HepG2 (cell line): ENCODE measurements around the gene SIGLEC1. TPM values are rescaled to one million over a fixed set of nuclear protein-coding genes. Genes with fewer than 3 reads are reported as not detected.

Source experiments
- ATAC-seq: fragments of 200-7000 bp; cut with Tn5 transposase; 3 replicates; pipeline ENCODE4 v1.9.1; 2020; ENCODE audit warnings: mild to moderate bottlenecking, moderate library complexity
- BruUV-seq: library from RNA; stranded (reverse); fragments of 400-500 nt; replicated peaks from 2 replicates; lab custom pipeline; 2021; lab: Mats Ljungman, UMichigan
- CTCF ChIA-PET: fragments of 300-600 bp; formaldehyde crosslinking; extraction: SDS; loops from one replicate; lab custom pipeline; 2021; ENCODE audit warnings: low total read pairs, inconsistent platforms, low intra/inter-chr PET ratio; lab: Yijun Ruan, JAX
- POLR2A ChIA-PET: fragments of 350-600 bp; sonication (Branson Sonifier 250); formaldehyde crosslinking; loops from one replicate; lab custom pipeline; 2020; ENCODE audit warnings: antibody characterized with exemption, inconsistent platforms; lab: Yijun Ruan, JAX
- DNase-seq: peaks from one replicate; pipeline ENCODE4 v3.0.0-alpha.2; 2015; ENCODE audit warnings: low spot score
- FAIRE-seq: peaks from 3 replicates; lab custom pipeline; 2011; peaks lifted over from hg19 to GRCh38; lab: Jason Lieb, UNC
- H2AFZ ChIP-seq: one replicate; pipeline ENCODE4 v1.6.1; 2011; ENCODE audit warnings: low read length, inconsistent platforms
- H3K27ac ChIP-seq: fragments of 300-600 bp; 3 replicates; pipeline ENCODE4 v1.8.0; 2011; ENCODE audit warnings: mixed run types, mild to moderate bottlenecking, mixed read lengths, low read length, inconsistent platforms; ENCODE audit not compliant: insufficient read depth; ENCODE audit errors: extremely low read length
- H3K27me3 ChIP-seq, 2 experiments: fragments of 200-600 bp in 1 of 2; 2 replicates in 1 of 2; 3 replicates in 1 of 2; pipeline versions ENCODE4 v1.6.0 to v1.8.0; 2011; ENCODE audit warnings: low read length in 2 of 2, mild to moderate bottlenecking in 2 of 2, moderate library complexity in 2 of 2, inconsistent platforms in 1 of 2; ENCODE audit not compliant: insufficient read depth in 2 of 2, control insufficient read depth in 1 of 2
- H3K36me3 ChIP-seq, 2 experiments: fragments of 200-600 bp in 1 of 2; replicated peaks in 1 of 2; 2 replicates in 1 of 2; 3 replicates in 1 of 2; pipeline versions ENCODE4 v1.5.1 to v1.8.0; 2011; ENCODE audit warnings: low read length in 2 of 2, inconsistent platforms in 1 of 2; ENCODE audit not compliant: insufficient read depth in 2 of 2, control insufficient read depth in 1 of 2
- H3K4me1 ChIP-seq: 2 replicates; pipeline ENCODE4 v1.5.1; 2012; ENCODE audit warnings: low read length, inconsistent platforms; ENCODE audit not compliant: insufficient read depth
- H3K4me2 ChIP-seq: 2 replicates; pipeline ENCODE4 v1.6.0; 2011; ENCODE audit warnings: low read depth, low read length, inconsistent platforms
- H3K4me3 ChIP-seq, 3 experiments: fragments of 200-600 bp in 1 of 3; sonication (generic), shearing (Covaris generic) in 1 of 3; replicated peaks in 1 of 3; 2 replicates each; pipeline ENCODE4 v1.5.1; 2011 to 2016; ENCODE audit warnings: low read length in 3 of 3, inconsistent platforms in 2 of 3, low read depth in 2 of 3, mild to moderate bottlenecking in 2 of 3, control low read depth in 1 of 3, mixed read lengths in 1 of 3; ENCODE audit not compliant: insufficient read depth in 1 of 3
- H3K79me2 ChIP-seq: one replicate; pipeline ENCODE4 v1.6.1; 2011; ENCODE audit warnings: low read length, inconsistent platforms; ENCODE audit not compliant: insufficient read depth
- H3K9ac ChIP-seq: 2 replicates; pipeline ENCODE4 v1.6.0; 2011; ENCODE audit warnings: mild to moderate bottlenecking, low read depth, low read length, inconsistent platforms; ENCODE audit not compliant: insufficient read depth
- H3K9me3 ChIP-seq: 2 replicates; pipeline ENCODE4 v1.5.1; 2012; ENCODE audit warnings: mild to moderate bottlenecking, low read length
- H4K20me1 ChIP-seq: 2 replicates; pipeline ENCODE4 v1.6.0; 2011; ENCODE audit warnings: inconsistent platforms, mild to moderate bottlenecking, low read length, moderate library complexity; ENCODE audit not compliant: insufficient read depth
- IKZF1 ChIP-seq: fragments of 450-650 bp; IDR thresholded peaks from 2 replicates; pipeline ENCODE4 v1.7.1; 2016
- RFX1 ChIP-seq: fragments of 450-650 bp; IDR thresholded peaks from 2 replicates; pipeline ENCODE4 v1.6.1; 2017
- SYNCRIP ChIP-seq: fragments of 200-400 bp; formaldehyde crosslinking; IDR thresholded peaks from 2 replicates; pipeline ENCODE4 v1.6.1; 2018; ENCODE audit warnings: mild to moderate bottlenecking, low read depth, low read length; ENCODE audit not compliant: insufficient read depth
- TCF7L2 ChIP-seq: IDR thresholded peaks from 2 replicates; pipeline ENCODE4 v1.6.1; 2011; ENCODE audit warnings: mild to moderate bottlenecking, low read depth, low read length, moderate library complexity
- ZNF749 ChIP-seq: sonication (generic); formaldehyde crosslinking; IDR thresholded peaks from 2 replicates; pipeline ENCODE4 v1.8.0; 2022; ENCODE audit warnings: mild to moderate bottlenecking, missing genetic modification reagents, moderate library complexity, borderline replicate concordance
- ZNF768 ChIP-seq: sonication (generic); formaldehyde crosslinking; IDR thresholded peaks from 2 replicates; pipeline ENCODE4 v1.4.0; 2020; ENCODE audit warnings: missing genetic modification reagents
- WGBS: methylation state at CpG from one replicate; pipeline ENCODE4 v1.1.6; 2017; ENCODE audit warnings: low lambda C conversion rate; 5-methylcytosine and 5-hydroxymethylcytosine counted together
- in situ Hi-C: cut with HindIII; loops from 2 replicates; pipeline ENCODE4 v1.10.0; 2017; ENCODE audit warnings: low pct_unique_long_range_greater_than_20kb; ENCODE audit not compliant: extremely low pct_ligation_motif_present
- intact Hi-C: fragments of 100-400 bp; cut with micrococcal nuclease; formaldehyde crosslinking; loops from one replicate; pipeline ENCODE4 v1.10.0; 2022; ENCODE audit not compliant: unreplicated experiment
- polyA plus RNA-seq, 8 experiments: library from polyadenylated mRNA; depleted of rRNA in 3 of 8; stranded (reverse) in 7 of 8; unstranded in 1 of 8; fragments of >200 nt; fragmentation: Illumina TruSeq in 4 of 8; extraction: Trizol in 4 of 8; gene quantifications; 2 replicates each; pipeline versions ENCODE4 v1.2.1 to v1.2.3, GENCODE V29; 2011 to 2016; ENCODE audit warnings: low read depth in 4 of 8, missing spikeins in 1 of 8, mixed read lengths in 1 of 8; ENCODE audit not compliant: insufficient read depth in 1 of 8
- total RNA-seq, 5 experiments: library from RNA; depleted of rRNA; stranded (reverse); fragments of >200 nt; fragmentation: Illumina TruSeq; extraction: Trizol; gene quantifications; 2 replicates each; pipeline ENCODE4 v1.2.3, GENCODE V29; 2016; ENCODE audit warnings: low read depth in 1 of 5
- TF ChIP-seq, protein P1 (sequence below): sonication (generic); formaldehyde crosslinking; IDR thresholded peaks from 2 replicates; pipeline ENCODE4 v1.4.0; 2020; ENCODE audit warnings: missing genetic modification reagents
- TF ChIP-seq, protein P2 (sequence below): sonication (generic); formaldehyde crosslinking; IDR thresholded peaks from 2 replicates; pipeline ENCODE4 v1.4.0; 2020; ENCODE audit warnings: missing genetic modification reagents

The SIGLEC1 gene
- total and polyA plus RNA-seq, 2 of the 13 experiments (the other 11 are each of a cell fraction or from before 2014, with no cell fraction given), result 0.01 TPM; not detected in 1

DNA sequence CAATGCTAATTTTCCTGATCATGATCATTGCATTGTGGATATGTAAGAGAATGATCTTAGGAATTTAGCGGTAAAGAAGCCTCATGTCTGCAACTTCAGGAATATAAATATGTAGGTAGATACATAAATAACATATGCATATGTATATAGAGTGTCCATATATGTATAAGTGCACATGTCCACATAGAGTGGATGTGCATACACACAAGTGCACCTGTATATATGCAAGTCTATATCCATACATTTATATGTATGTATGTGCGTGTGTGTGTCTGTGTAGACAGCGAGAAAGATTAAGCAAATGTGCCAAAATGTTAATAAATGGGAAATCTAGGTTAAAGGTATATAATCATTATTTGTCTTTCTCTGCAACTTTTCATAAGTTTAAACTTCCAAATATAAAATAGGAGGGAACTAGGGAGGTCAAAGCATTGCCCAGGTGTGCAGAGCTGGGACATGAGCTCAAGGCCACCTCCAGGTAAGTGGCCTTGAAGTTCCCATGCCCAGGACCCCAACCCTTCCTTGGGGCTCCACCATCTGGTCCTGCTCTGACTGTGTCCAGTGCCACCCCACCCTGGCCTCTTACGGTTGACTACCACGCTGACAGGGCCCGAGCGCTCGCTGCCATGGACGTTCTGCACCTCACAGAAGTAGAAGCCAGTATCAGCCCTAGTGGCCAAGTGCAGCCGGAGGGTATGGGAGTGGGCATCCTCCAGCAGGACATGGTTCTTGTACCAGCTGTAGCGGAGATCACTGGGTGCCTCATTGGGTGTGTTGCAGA is 9.6 kb downstream of the SIGLEC1 start:
- no peak overlapping the region for H3K27ac ChIP-seq
- CTCF ChIA-PET, result no interaction called here
- intact Hi-C loops, result no loop called here
- 50% methylated on average over 11 of the region's 11 CpGs for WGBS
- no peaks in the 10 kb centered on the region for H3K36me3 ChIP-seq
- in situ Hi-C loops, result no loop called here
- no peak overlapping the region for H3K9ac ChIP-seq
- peaks cover 25 to 48% of the 10 kb centered on the region in 2 experiments for H3K27me3 ChIP-seq
- H3K9me3 ChIP-seq, result no peaks in the 10 kb centered on the region
- no peak overlapping the region for H2AFZ ChIP-seq
- ATAC-seq, result no peak; the same call in 2 of the 3 replicates
- no peak for FAIRE-seq
- H3K4me1 ChIP-seq, result peaks cover 15% of the 10 kb centered on the region
- H3K4me2 ChIP-seq, result no peak overlapping the region
- POLR2A ChIA-PET, result no interaction called here
- H4K20me1 ChIP-seq, result no peaks in the 10 kb centered on the region
- BruUV-seq, result no TSS peak
- DNase-seq, result no peak
- TF ChIP-seq SYNCRIP (no peak), ZNF749 (CRISPR knock-in tag) (no peak), TCF7L2 (no peak), RFX1 (no peak), ZNF768 (CRISPR knock-in tag) (no peak), IKZF1 (no peak)
- TF ChIP-seq, protein P1, sequence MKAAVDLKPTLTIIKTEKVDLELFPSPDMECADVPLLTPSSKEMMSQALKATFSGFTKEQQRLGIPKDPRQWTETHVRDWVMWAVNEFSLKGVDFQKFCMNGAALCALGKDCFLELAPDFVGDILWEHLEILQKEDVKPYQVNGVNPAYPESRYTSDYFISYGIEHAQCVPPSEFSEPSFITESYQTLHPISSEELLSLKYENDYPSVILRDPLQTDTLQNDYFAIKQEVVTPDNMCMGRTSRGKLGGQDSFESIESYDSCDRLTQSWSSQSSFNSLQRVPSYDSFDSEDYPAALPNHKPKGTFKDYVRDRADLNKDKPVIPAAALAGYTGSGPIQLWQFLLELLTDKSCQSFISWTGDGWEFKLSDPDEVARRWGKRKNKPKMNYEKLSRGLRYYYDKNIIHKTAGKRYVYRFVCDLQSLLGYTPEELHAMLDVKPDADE (CRISPR knock-in tag), result no peak
- TF ChIP-seq, protein P2, sequence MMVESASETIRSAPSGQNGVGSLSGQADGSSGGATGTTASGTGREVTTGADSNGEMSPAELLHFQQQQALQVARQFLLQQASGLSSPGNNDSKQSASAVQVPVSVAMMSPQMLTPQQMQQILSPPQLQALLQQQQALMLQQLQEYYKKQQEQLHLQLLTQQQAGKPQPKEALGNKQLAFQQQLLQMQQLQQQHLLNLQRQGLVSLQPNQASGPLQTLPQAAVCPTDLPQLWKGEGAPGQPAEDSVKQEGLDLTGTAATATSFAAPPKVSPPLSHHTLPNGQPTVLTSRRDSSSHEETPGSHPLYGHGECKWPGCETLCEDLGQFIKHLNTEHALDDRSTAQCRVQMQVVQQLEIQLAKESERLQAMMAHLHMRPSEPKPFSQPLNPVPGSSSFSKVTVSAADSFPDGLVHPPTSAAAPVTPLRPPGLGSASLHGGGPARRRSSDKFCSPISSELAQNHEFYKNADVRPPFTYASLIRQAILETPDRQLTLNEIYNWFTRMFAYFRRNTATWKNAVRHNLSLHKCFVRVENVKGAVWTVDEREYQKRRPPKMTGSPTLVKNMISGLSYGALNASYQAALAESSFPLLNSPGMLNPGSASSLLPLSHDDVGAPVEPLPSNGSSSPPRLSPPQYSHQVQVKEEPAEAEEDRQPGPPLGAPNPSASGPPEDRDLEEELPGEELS (CRISPR knock-in tag), result no peak
- no peak overlapping the region for H3K4me3 ChIP-seq
- no peaks in the 10 kb centered on the region for H3K79me2 ChIP-seq
